ENCODE data around the gene HEPN1. TPM values are rescaled to one million over a fixed set of nuclear protein-coding genes. Genes with fewer than 3 reads are reported as not detected.

The HEPN1 gene
- total and polyA plus RNA-seq, 9 of the 15 experiments (the other 6 are each of a cell fraction or from before 2014, with no cell fraction given): not detected

DNA sequence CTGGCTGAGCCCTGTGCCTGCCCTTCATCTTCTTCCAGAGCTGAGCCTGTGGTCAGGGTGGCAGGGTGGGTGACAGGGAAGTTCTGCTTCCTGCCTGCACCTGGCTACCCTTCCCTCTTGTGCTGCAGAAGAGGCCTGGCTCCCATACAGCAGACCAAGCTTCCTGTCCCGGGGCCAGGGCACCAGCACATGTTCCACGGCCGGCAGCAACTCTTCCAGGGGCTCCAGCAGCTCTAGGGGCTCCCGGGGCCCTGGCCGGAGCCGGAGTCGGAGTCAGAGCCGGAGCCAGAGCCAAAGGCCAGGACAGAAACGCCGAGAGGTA, 38.8 kb upstream of the HEPN1 start (continued):
- TF ChIP-seq, protein P1, sequence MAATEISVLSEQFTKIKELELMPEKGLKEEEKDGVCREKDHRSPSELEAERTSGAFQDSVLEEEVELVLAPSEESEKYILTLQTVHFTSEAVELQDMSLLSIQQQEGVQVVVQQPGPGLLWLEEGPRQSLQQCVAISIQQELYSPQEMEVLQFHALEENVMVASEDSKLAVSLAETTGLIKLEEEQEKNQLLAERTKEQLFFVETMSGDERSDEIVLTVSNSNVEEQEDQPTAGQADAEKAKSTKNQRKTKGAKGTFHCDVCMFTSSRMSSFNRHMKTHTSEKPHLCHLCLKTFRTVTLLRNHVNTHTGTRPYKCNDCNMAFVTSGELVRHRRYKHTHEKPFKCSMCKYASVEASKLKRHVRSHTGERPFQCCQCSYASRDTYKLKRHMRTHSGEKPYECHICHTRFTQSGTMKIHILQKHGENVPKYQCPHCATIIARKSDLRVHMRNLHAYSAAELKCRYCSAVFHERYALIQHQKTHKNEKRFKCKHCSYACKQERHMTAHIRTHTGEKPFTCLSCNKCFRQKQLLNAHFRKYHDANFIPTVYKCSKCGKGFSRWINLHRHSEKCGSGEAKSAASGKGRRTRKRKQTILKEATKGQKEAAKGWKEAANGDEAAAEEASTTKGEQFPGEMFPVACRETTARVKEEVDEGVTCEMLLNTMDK (IDR thresholded peaks at IDR 0.05; ENCODE audit: borderline replicate concordance, insufficient read depth, low read depth, low read length, poor library complexity, severe bottlenecking): no peak
- TF ChIP-seq DNMT1 (IDR thresholded peaks at IDR 0.05): no peak
- TF ChIP-seq ZNF668 (CRISPR knock-in tag; IDR thresholded peaks at IDR 0.05): no peak
- no peak for TF ChIP-seq PTTG1 (tag; IDR thresholded peaks at IDR 0.05; ENCODE audit: low read depth)
- no peak for TF ChIP-seq MYNN (IDR thresholded peaks at IDR 0.05)
- no peak for TF ChIP-seq MYNN (CRISPR knock-in tag; IDR thresholded peaks at IDR 0.05)
- no peak for TF ChIP-seq NR2C2 (CRISPR knock-in tag; IDR thresholded peaks at IDR 0.05)
- TF ChIP-seq NR2C2 (tag; IDR thresholded peaks at IDR 0.05): no peak
- no peak for TF ChIP-seq PHTF2 (CRISPR knock-in tag; IDR thresholded peaks at IDR 0.05)

DNA sequence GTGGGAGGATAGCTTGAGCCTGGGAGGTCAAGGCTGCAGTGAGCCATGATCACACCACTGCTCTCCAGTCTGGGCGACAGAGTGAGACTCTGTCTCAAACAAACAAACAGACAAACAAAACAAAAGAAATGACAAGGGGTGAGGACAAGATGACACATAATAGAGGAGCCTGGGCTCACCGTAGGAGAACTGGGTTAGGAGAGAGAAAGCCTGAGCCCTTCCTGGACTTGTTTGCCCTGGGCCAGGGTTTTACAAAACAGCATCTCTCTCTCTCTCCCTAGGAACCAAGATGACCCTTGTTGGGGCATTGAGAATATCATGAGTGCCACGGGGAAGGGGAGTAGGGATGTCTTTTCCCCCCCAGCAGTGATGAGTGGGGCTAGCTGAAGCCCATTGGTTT, 38.1 kb upstream of the HEPN1 start:
- intact Hi-C loops (cut with micrococcal nuclease) (no loop called here), in situ Hi-C loops (cut with MboI) (no loop called here)
- no peak overlapping the region for H3K9ac ChIP-seq (ENCODE audit: insufficient read depth in 1 of 2, low read depth in 2 of 2, low read length in 2 of 2)
- no peak for FAIRE-seq
- ATAC-seq: no peak
- no peak overlapping the region for H2AFZ ChIP-seq (ENCODE audit: low read depth, low read length)
- no peaks in the 10 kb centered on the region for H3K9me1 ChIP-seq (ENCODE audit: control insufficient read depth, insufficient read depth, low read length)
- H3K4me2 ChIP-seq (ENCODE audit: insufficient read depth, low read length): no peak overlapping the region
- H3K27me3 ChIP-seq (ENCODE audit: control insufficient read depth in 2 of 2, insufficient read depth in 2 of 2, low read length in 2 of 2): peaks cover 3 to 70% of the 10 kb centered on the region in 2 experiments; a peak in 4 of 5 replicates
- ChIA-PET CTCF (ENCODE audit: low intra/inter-chr PET ratio) (no interaction called here), POLR2A (interaction anchor here (0.7 to 2.0 kb wide), 3 partner anchors 13 to 1297 kb away, joined by 3 to 9 read pairs (median 4); no protein-coding TSS in a partner anchor)
- H3K27ac ChIP-seq (ENCODE audit: extremely low read depth, low read depth, low read length): no peak overlapping the region
- H3K4me3 ChIP-seq: no peak overlapping the region
- no peak for DNase-seq (ENCODE audit: extremely low read depth in 1 of 4, low spot score in 3 of 4)
- H3K36me3 ChIP-seq (ENCODE audit: control insufficient read depth, insufficient read depth, low read length): no peaks in the 10 kb centered on the region
- H3K4me1 ChIP-seq (replicated peaks in 1 of 2; ENCODE audit: control insufficient read depth in 2 of 2, insufficient read depth in 2 of 2, low read length in 2 of 2): peaks cover 7 to 29% of the 10 kb centered on the region in 2 experiments; a peak in 4 of 5 replicates
- 0 out of 2 replicates have a peak, but pooled peaks cover 3% of the 10 kb centered on the region for H4K20me1 ChIP-seq (replicated peaks; ENCODE audit: control insufficient read depth, insufficient read depth, low read length)
- H3K79me2 ChIP-seq (ENCODE audit: control insufficient read depth, insufficient read depth, low read length): no peaks in the 10 kb centered on the region
- H3K9me3 ChIP-seq (replicated peaks; ENCODE audit: control insufficient read depth, insufficient read depth, low read depth, low read length): no peaks in the 10 kb centered on the region
- no TSS peak for BruUV-seq (replicated peaks)
- 3% methylated on average over 3 of the region's 3 CpGs for WGBS (ENCODE audit: insufficient coverage, low coverage, missing lambda C conversion rate)
- TF ChIP-seq GTF2E2 (tag; IDR thresholded peaks at IDR 0.05) (no peak), SNRNP70 (optimal IDR thresholded peaks at IDR 0.05; ENCODE audit: low read depth, low read length) (no peak), ZNF609 (CRISPR knock-in tag; IDR thresholded peaks at IDR 0.05; ENCODE audit: borderline replicate concordance) (no peak), JUN (IDR thresholded peaks at IDR 0.05; ENCODE audit: borderline replicate concordance, low read depth, low read length) (no peak), JUN (CRISPR knock-in tag; IDR thresholded peaks at IDR 0.05; ENCODE audit: borderline replicate concordance) (no peak)

Measured in K562 (cell line).